Endothelial cell of umbilical vein (primary cell): ENCODE measurements around the gene SIRT3. TPM values are rescaled to one million over a fixed set of nuclear protein-coding genes. Genes with fewer than 3 reads are reported as not detected.

Source experiments
- BruUV-seq: library from RNA; stranded (reverse); fragments of 400-500 nt; replicated peaks from 2 replicates; lab custom pipeline; 2021; lab: Mats Ljungman, UMichigan
- CTCF ChIA-PET: fragments of 300-600, 350-600 bp; sonication (Branson Sonifier 250); formaldehyde crosslinking; loops from one replicate; lab custom pipeline; 2021; ENCODE audit warnings: antibody characterized with exemption, inconsistent platforms; lab: Charles Lee
- POLR2A ChIA-PET: fragments of 300-600, 350-600 bp; sonication (Branson Sonifier 250); formaldehyde crosslinking; loops from one replicate; lab custom pipeline; 2021; ENCODE audit warnings: antibody characterized with exemption, inconsistent platforms; lab: Charles Lee
- DNase-seq: peaks from one replicate; pipeline ENCODE4 v3.0.0-alpha.2; 2011; ENCODE audit warnings: low read depth, low spot score
- FAIRE-seq: peaks from 2 replicates; lab custom pipeline; 2011; peaks lifted over from hg19 to GRCh38; lab: Jason Lieb, UNC
- H2AFZ ChIP-seq: 2 replicates; pipeline ENCODE4 v1.6.0; 2012; ENCODE audit warnings: low read depth, low read length, control low read depth, inconsistent platforms
- H3K27ac ChIP-seq: 2 replicates; pipeline ENCODE4 v1.5.1; 2011; ENCODE audit warnings: low read depth, mild to moderate bottlenecking, control low read depth, low read length, moderate library complexity; ENCODE audit not compliant: insufficient read depth
- H3K27me3 ChIP-seq, 2 experiments: 2 replicates each; pipeline versions ENCODE4 v1.6.0 to v1.6.1; 2011; ENCODE audit warnings: low read length in 2 of 2, mixed read lengths in 1 of 2; ENCODE audit not compliant: control insufficient read depth in 2 of 2, insufficient read depth in 2 of 2
- H3K36me3 ChIP-seq, 2 experiments: 2 replicates in 1 of 2; 3 replicates in 1 of 2; pipeline ENCODE4 v1.5.1; 2011; ENCODE audit warnings: low read length in 2 of 2, mild to moderate bottlenecking in 1 of 2, moderate library complexity in 1 of 2; ENCODE audit not compliant: control insufficient read depth in 2 of 2, insufficient read depth in 2 of 2; ENCODE audit errors: extremely low read depth in 1 of 2
- H3K4me1 ChIP-seq: 3 replicates; pipeline ENCODE4 v1.5.1; 2011; ENCODE audit warnings: mild to moderate bottlenecking, low read length; ENCODE audit not compliant: control insufficient read depth, insufficient read depth; ENCODE audit errors: extremely low read depth
- H3K4me2 ChIP-seq: 2 replicates; pipeline ENCODE4 v1.6.1; 2011; ENCODE audit warnings: low read length, control low read depth, mixed read lengths; ENCODE audit not compliant: insufficient read depth
- H3K4me3 ChIP-seq, 3 experiments: fragments of 200-600 bp in 1 of 3; sonication (generic), shearing (Covaris generic) in 1 of 3; replicated peaks in 1 of 3; 2 replicates each; pipeline ENCODE4 v1.5.1; 2011 to 2016; ENCODE audit warnings: control low read depth in 3 of 3, low read length in 3 of 3, mild to moderate bottlenecking in 2 of 3, inconsistent platforms in 1 of 3, low read depth in 1 of 3, moderate library complexity in 1 of 3; ENCODE audit not compliant: insufficient read depth in 1 of 3
- H3K79me2 ChIP-seq: 2 replicates; pipeline ENCODE4 v1.6.0; 2012; ENCODE audit warnings: low read length, inconsistent platforms; ENCODE audit not compliant: control insufficient read depth, insufficient read depth
- H3K9ac ChIP-seq: replicated peaks from 2 replicates; pipeline ENCODE3; 2011; ENCODE audit warnings: low read length, control low read depth; ENCODE audit not compliant: insufficient read depth; ENCODE audit errors: extremely low read depth
- H3K9me1 ChIP-seq: replicated peaks from 3 replicates; pipeline ENCODE4 v1.6.0; 2011; ENCODE audit warnings: mild to moderate bottlenecking, low read length; ENCODE audit not compliant: control insufficient read depth, insufficient read depth; ENCODE audit errors: extremely low read depth
- H3K9me3 ChIP-seq: replicated peaks from 2 replicates; pipeline ENCODE4 v1.5.1; 2012; ENCODE audit warnings: low read length, inconsistent platforms; ENCODE audit not compliant: control insufficient read depth, insufficient read depth
- H4K20me1 ChIP-seq: replicated peaks from 2 replicates; pipeline ENCODE3; 2011; ENCODE audit warnings: mild to moderate bottlenecking, low read length; ENCODE audit not compliant: control insufficient read depth, insufficient read depth; ENCODE audit errors: extremely low read depth
- EZH2 ChIP-seq: IDR thresholded peaks from 2 replicates; pipeline ENCODE4 v1.6.1; 2012; ENCODE audit warnings: borderline replicate concordance, low read depth, mild to moderate bottlenecking, moderate library complexity, low read length, inconsistent platforms; ENCODE audit not compliant: severe bottlenecking
- FOS ChIP-seq: IDR thresholded peaks from 2 replicates; pipeline ENCODE4 v1.6.1; 2011; ENCODE audit warnings: mild to moderate bottlenecking, low read length, moderate library complexity, borderline replicate concordance; ENCODE audit not compliant: insufficient read depth
- GATA2 ChIP-seq: IDR thresholded peaks from 2 replicates; pipeline ENCODE4 v1.7.0; 2011; ENCODE audit warnings: low read depth, mild to moderate bottlenecking, moderate library complexity, mixed read lengths, low read length; ENCODE audit not compliant: insufficient read length, insufficient read depth
- JUN ChIP-seq: IDR thresholded peaks from 2 replicates; pipeline ENCODE4 v1.6.1; 2011; ENCODE audit warnings: borderline replicate concordance, low read depth; ENCODE audit not compliant: insufficient read length, insufficient read depth
- MYC ChIP-seq: IDR thresholded peaks from one replicate; pipeline ENCODE4 v1.6.1; 2011; ENCODE audit warnings: mild to moderate bottlenecking, low read depth, low read length
- POLR2A ChIP-seq: IDR thresholded peaks from 2 replicates; pipeline ENCODE4 v1.6.1; 2012; ENCODE audit warnings: low read depth, mild to moderate bottlenecking, control low read depth, low read length
- POLR2AphosphoS5 ChIP-seq: IDR thresholded peaks from 2 replicates; pipeline ENCODE4 v1.6.1; 2012; ENCODE audit warnings: low read depth, mild to moderate bottlenecking, control low read depth, low read length, moderate library complexity; ENCODE audit not compliant: insufficient read depth
- dilution Hi-C: fragments of 300-500 bp; cut with MboI; formaldehyde crosslinking; loops from one replicate; pipeline ENCODE4 v1.15.0; 2019; ENCODE audit warnings: low sequenced_read_pairs; ENCODE audit not compliant: extremely low pct_ligation_motif_present
- intact Hi-C: fragments of 100-400 bp; cut with micrococcal nuclease; formaldehyde crosslinking; loops from one replicate; pipeline ENCODE4 v1.10.0; 2022
- polyA plus RNA-seq, 4 experiments: library from polyadenylated mRNA; depleted of rRNA in 3 of 4; stranded (reverse) in 3 of 4; unstranded in 1 of 4; fragments of >200 nt; gene quantifications; 2 replicates each; pipeline versions ENCODE4 v1.2.1 to v1.2.3, GENCODE V29; 2011 to 2012; ENCODE audit warnings: missing spikeins in 1 of 4
- total RNA-seq: library from RNA; stranded (reverse); gene quantifications from 2 replicates; pipeline ENCODE4 v1.2.3, GENCODE V29; 2021
- TF ChIP-seq, protein P1 (sequence below), 2 donors: IDR thresholded peaks; 1 replicate in 1 of 2; 2 replicates in 1 of 2; pipeline ENCODE4 v1.5.1; 2011; ENCODE audit warnings: low read length in 2 of 2, mild to moderate bottlenecking in 2 of 2, moderate library complexity in 2 of 2, control low read depth in 1 of 2, inconsistent platforms in 1 of 2, low read depth in 1 of 2; ENCODE audit not compliant: insufficient read depth in 1 of 2; ENCODE audit errors: extremely low read depth in 1 of 2
- TF ChIP-seq, protein P2 (sequence below): IDR thresholded peaks from 2 replicates; pipeline ENCODE4 v1.6.1; 2011; ENCODE audit not compliant: insufficient read depth, insufficient read length

Gene SIRT3
- total and polyA plus RNA-seq, 2 donors (not counting 3 experiments of a cell fraction or from before 2014, with no cell fraction given), result 12.0 to 18.3 TPM

DNA sequence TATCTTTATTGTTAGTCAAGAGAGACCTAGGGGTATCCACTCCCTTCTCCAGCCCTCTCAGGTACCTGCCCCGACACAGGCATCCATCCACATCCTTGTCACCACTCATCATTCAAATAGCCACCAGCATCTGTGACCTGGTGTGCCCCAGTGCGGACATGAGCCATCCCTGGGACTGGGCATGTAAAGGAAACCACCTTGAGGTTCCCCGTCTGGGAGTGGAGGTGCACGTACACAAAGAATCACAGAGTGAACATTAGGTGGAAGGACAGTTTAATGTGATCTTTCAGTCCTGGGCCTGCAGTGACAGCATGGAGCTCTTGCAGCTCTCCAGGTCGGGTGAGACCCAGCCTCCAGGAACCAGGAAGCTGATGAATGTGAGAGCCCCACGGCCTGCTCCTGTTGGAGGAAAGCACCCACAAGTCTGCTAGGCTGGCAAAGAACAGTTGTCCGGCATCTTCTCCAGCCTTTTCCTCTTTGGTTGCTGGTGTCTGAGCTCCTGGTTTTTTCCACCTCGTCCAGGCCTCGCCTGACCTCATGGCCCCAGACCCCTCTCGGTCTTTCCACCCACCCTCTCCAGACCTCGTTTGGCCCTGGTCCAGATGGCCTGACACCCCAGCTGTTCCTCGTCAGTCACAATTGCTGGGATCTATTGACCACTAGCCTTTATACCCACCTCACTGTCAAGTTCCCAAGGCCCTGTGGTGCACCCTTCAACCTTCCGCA, 17.2 kb upstream of the SIRT3 start:
- POLR2A ChIA-PET, result no interaction called here

GRCh38 chr11:252666-253065, 16.5 kb upstream of the SIRT3 start:
- Histone ChIP-seq H3K9me3 (no peaks in the 10 kb centered on the region), H3K9ac (no peak overlapping the region), H3K9me1 (no peaks in the 10 kb centered on the region), H3K27ac (no peak overlapping the region), H3K4me1 (no peaks in the 10 kb centered on the region), H3K4me3 (no peak overlapping the region), H3K79me2 (no peaks in the 10 kb centered on the region), H4K20me1 (no peaks in the 10 kb centered on the region), H3K27me3 (no peaks in the 10 kb centered on the region), H2AFZ (no peak overlapping the region), H3K36me3 (peaks cover 14 to 36% of the 10 kb centered on the region in 2 experiments), H3K4me2 (no peak overlapping the region)
- TSS peak; percentile 61 for BruUV-seq
- CTCF ChIA-PET, result interaction anchor here (1.4 to 5.0 kb wide), 2 partner anchors 31 to 110 kb away, joined by 3 to 71 read pairs; no protein-coding TSS in a partner anchor
- POLR2A ChIA-PET, result no interaction called here
- no peak for TF ChIP-seq JUN
- TF ChIP-seq, protein P1, sequence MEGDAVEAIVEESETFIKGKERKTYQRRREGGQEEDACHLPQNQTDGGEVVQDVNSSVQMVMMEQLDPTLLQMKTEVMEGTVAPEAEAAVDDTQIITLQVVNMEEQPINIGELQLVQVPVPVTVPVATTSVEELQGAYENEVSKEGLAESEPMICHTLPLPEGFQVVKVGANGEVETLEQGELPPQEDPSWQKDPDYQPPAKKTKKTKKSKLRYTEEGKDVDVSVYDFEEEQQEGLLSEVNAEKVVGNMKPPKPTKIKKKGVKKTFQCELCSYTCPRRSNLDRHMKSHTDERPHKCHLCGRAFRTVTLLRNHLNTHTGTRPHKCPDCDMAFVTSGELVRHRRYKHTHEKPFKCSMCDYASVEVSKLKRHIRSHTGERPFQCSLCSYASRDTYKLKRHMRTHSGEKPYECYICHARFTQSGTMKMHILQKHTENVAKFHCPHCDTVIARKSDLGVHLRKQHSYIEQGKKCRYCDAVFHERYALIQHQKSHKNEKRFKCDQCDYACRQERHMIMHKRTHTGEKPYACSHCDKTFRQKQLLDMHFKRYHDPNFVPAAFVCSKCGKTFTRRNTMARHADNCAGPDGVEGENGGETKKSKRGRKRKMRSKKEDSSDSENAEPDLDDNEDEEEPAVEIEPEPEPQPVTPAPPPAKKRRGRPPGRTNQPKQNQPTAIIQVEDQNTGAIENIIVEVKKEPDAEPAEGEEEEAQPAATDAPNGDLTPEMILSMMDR (IDR thresholded peaks at IDR 0.05; ENCODE audit: extremely low read depth in 1 of 2, insufficient read depth in 1 of 2, low read depth in 1 of 2, low read length in 2 of 2), result no peak
- no peak for TF ChIP-seq FOS
- TF ChIP-seq POLR2A, result no peak
- no peak for TF ChIP-seq EZH2
- no peak for TF ChIP-seq POLR2AphosphoS5
- TF ChIP-seq, protein P2, sequence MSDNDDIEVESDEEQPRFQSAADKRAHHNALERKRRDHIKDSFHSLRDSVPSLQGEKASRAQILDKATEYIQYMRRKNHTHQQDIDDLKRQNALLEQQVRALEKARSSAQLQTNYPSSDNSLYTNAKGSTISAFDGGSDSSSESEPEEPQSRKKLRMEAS, result no peak
- TF ChIP-seq GATA2, result no peak
- TF ChIP-seq MYC, result no peak
- FAIRE-seq (no peak), DNase-seq (no peak)
- intact Hi-C loops (loop anchor here (5.0 kb wide), 1 partner anchor 195 kb away; no protein-coding TSS in a partner anchor), dilution Hi-C loops (no loop called here)

More for the DNA sequence above, 17.2 kb upstream of the SIRT3 start:
- Histone ChIP-seq H3K9me3 (no peaks in the 10 kb centered on the region), H3K79me2 (no peaks in the 10 kb centered on the region), H3K27me3 (no peaks in the 10 kb centered on the region), H3K9me1 (no peaks in the 10 kb centered on the region), H3K4me3 (no peak overlapping the region), H3K27ac (no peak overlapping the region), H4K20me1 (no peaks in the 10 kb centered on the region), H3K4me1 (no peaks in the 10 kb centered on the region), H2AFZ (no peak overlapping the region), H3K36me3 (peaks cover 14 to 33% of the 10 kb centered on the region in 2 experiments), H3K4me2 (no peak overlapping the region), H3K9ac (no peak overlapping the region)
- dilution Hi-C loops, result no loop called here
- FAIRE-seq, result no peak
- CTCF ChIA-PET, result interaction anchor here (1.4 kb wide), 1 partner anchor 31 kb away, joined by 3 read pairs; no protein-coding TSS in a partner anchor
- BruUV-seq, result no TSS peak
- no peak for DNase-seq
- intact Hi-C loops, result loop anchor here (5.0 kb wide), 1 partner anchor 194 kb away; no protein-coding TSS in a partner anchor
- TF ChIP-seq, protein P2, result no peak
